Mucosa of stomach (tissue), 1 donor: ENCODE data around the gene USP22.

Experiments
- H3K27me3 ChIP-seq: one replicate; pipeline ENCODE4 v1.7.0; 2013; ENCODE audit warnings: mild to moderate bottlenecking, low read length; ENCODE audit not compliant: control insufficient read depth, insufficient read depth
- H3K36me3 ChIP-seq: one replicate; pipeline ENCODE4 v1.7.0; 2013; ENCODE audit warnings: low read length; ENCODE audit not compliant: control insufficient read depth, insufficient read depth
- H3K4me1 ChIP-seq: one replicate; pipeline ENCODE4 v1.7.0; 2013; ENCODE audit warnings: mild to moderate bottlenecking, low read length; ENCODE audit not compliant: control insufficient read depth, insufficient read depth
- H3K4me3 ChIP-seq: one replicate; pipeline ENCODE4 v1.7.0; 2013; ENCODE audit warnings: low read length
- H3K9ac ChIP-seq: one replicate; pipeline ENCODE4 v1.7.0; 2013; ENCODE audit warnings: mild to moderate bottlenecking, low read length, moderate library complexity
- H3K9me3 ChIP-seq: one replicate; pipeline ENCODE4 v1.7.0; 2013; ENCODE audit warnings: mild to moderate bottlenecking, low read length, moderate library complexity; ENCODE audit not compliant: control insufficient read depth
- donor health status: Pancreatic carcinoma.

The USP22 gene

GRCh38 chr17:20995164-20995872, 47.5 kb downstream of the USP22 start:
- Histone ChIP-seq H3K9ac (no peak overlapping the region), H3K27me3 (no peaks in the 10 kb centered on the region), H3K4me3 (no peak overlapping the region), H3K36me3 (no peaks in the 10 kb centered on the region), H3K9me3 (no peaks in the 10 kb centered on the region), H3K4me1 (peaks cover 22% of the 10 kb centered on the region)

DNA sequence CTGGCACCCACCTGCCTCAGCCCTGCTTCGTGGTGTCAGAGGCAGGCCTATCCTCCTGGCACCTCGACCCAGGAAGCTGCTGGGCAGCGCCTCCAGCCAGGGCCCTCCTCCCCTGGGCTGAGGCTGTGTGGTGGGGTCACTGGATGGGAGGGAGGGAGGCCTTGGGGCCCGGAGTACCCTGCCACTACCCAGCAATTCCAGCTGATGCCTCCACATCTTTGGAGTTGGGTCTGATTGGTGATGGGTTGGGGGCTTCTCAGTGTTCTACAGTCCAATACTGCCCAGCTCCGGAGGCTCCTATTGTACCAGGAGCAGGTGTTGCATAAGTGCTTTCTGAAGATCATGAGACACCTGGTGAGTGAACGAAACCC, 48.0 kb downstream of the USP22 start:
- Histone ChIP-seq H3K4me1 (peaks cover 22% of the 10 kb centered on the region), H3K9me3 (no peaks in the 10 kb centered on the region)

GRCh38 chr17:20993863-20994778, 48.7 kb downstream of the USP22 start:
- H3K4me1 ChIP-seq: peaks cover 22% of the 10 kb centered on the region
- no peaks in the 10 kb centered on the region for H3K9me3 ChIP-seq
- no peak overlapping the region for H3K4me3 ChIP-seq
- no peaks in the 10 kb centered on the region for H3K36me3 ChIP-seq
- no peaks in the 10 kb centered on the region for H3K27me3 ChIP-seq
- H3K9ac ChIP-seq: no peak overlapping the region

More for the DNA sequence above, 48.0 kb downstream of the USP22 start:
- H3K36me3 ChIP-seq: no peaks in the 10 kb centered on the region
- H3K27me3 ChIP-seq: no peaks in the 10 kb centered on the region
- no peak overlapping the region for H3K4me3 ChIP-seq
- H3K9ac ChIP-seq: no peak overlapping the region

DNA sequence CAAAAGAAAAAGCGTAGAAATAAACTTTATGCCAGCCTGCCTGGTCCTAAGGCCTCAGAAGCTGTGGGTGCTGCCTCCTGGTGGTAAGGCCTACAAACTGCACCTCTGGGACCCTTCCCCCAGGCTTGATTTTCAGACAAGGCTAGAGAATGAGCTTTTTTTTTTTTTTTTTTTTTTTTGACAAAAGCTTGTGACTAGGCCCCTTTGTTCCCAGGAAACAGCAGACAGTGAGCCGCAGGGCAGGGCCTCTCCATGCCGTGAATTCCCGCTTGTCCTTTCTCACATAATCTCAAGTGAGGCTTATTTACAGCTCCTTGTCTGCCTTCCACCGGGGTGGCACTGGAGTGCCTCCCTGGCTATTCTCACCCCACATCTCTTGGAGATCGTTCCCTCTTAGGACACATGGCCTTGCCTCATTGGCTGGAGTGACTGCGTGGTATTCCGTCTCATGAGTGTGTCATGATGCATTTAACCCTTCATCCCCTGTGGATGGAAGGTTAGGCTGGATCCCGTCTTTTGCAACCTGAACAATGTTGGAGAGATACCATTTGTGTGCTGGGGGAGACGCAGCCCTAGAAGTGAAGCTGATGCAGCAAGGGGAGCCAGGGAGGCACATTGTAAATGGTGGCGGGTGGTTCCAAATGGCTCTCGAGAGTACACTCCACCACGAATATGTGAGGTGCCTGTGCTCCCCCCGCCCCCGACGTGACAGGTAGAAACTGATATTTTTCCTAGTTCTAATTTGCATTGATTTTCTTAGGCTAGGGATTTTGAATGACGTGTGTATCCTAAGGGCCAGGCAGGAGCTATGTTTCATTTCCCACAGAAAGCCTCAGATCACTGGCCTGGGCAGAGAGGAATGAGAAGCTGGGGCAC, 49.6 kb downstream of the USP22 start:
- Histone ChIP-seq H3K27me3 (no peaks in the 10 kb centered on the region), H3K4me1 (peaks cover 22% of the 10 kb centered on the region), H3K9ac (no peak overlapping the region), H3K36me3 (no peaks in the 10 kb centered on the region), H3K4me3 (no peak overlapping the region), H3K9me3 (no peaks in the 10 kb centered on the region)

DNA sequence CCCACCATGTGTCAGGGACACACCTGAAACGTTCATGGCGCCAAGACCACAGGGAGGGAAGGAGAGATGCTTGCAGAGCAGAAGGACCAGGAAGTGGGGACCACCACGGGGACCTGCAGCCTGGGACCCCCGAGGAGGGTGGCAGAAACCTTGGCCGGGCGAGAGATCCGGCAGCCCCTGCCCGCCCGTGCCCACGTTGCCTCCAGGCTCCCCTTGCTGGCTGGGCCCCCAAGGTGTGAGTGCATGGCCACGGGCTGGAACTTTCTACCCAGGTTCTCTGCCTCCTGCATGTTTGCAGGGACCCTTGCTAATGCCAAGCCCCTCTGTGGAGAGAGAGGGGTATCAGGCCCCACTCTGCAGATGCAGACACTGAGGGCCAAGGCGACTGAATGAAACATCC, 50.4 kb downstream of the USP22 start:
- no peaks in the 10 kb centered on the region for H3K36me3 ChIP-seq
- no peak overlapping the region for H3K9ac ChIP-seq
- H3K4me3 ChIP-seq: no peak overlapping the region
- peaks cover 22% of the 10 kb centered on the region for H3K4me1 ChIP-seq
- H3K9me3 ChIP-seq: no peaks in the 10 kb centered on the region
- no peaks in the 10 kb centered on the region for H3K27me3 ChIP-seq

- no peak overlapping the region for H3K9ac ChIP-seq
- H3K4me1 ChIP-seq: peaks cover 22% of the 10 kb centered on the region
- H3K4me3 ChIP-seq: no peak overlapping the region
- H3K27me3 ChIP-seq: no peaks in the 10 kb centered on the region
- no peaks in the 10 kb centered on the region for H3K36me3 ChIP-seq
- H3K9me3 ChIP-seq: no peaks in the 10 kb centered on the region
Observed at GRCh38 chr17:20991276-20992037, 51.4 kb downstream of the USP22 start.

GRCh38 chr17:20989991-20990855, 52.6 kb downstream of the USP22 start:
- H3K27me3 ChIP-seq: no peaks in the 10 kb centered on the region
- H3K4me3 ChIP-seq: no peak overlapping the region
- no peak overlapping the region for H3K9ac ChIP-seq
- H3K4me1 ChIP-seq: peaks cover 22% of the 10 kb centered on the region
- H3K36me3 ChIP-seq: no peaks in the 10 kb centered on the region
- no peaks in the 10 kb centered on the region for H3K9me3 ChIP-seq

DNA sequence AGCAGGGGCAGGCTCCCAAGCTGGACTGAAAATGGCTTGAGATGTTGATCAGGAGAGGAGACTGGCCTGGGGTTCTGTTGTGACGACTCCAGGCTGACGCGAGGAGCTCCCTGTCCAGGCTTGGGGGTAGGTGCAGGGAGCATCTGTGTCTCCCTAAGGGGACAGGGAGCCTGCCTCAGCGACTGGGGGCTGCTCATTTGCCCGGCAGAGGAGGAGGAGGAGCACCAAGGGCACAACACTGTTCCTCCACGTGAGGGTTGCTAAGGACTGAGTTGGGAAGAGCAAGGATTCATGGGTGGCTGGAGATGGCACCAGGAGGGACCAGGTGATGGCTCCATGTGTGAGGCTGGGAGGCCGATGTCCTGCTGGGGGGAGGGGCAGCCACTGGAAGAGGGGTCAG, 53.3 kb downstream of the USP22 start:
- Histone ChIP-seq H3K9me3 (no peaks in the 10 kb centered on the region), H3K9ac (no peak overlapping the region), H3K27me3 (no peaks in the 10 kb centered on the region), H3K4me3 (no peak overlapping the region), H3K36me3 (no peaks in the 10 kb centered on the region), H3K4me1 (peaks cover 16% of the 10 kb centered on the region)

- H3K27me3 ChIP-seq: no peaks in the 10 kb centered on the region
- H3K36me3 ChIP-seq: no peaks in the 10 kb centered on the region
- H3K9me3 ChIP-seq: no peaks in the 10 kb centered on the region
- no peak overlapping the region for H3K9ac ChIP-seq
- peaks cover 10% of the 10 kb centered on the region for H3K4me1 ChIP-seq
- H3K4me3 ChIP-seq: no peak overlapping the region
Observed at GRCh38 chr17:20988896-20989295, 53.9 kb downstream of the USP22 start.

DNA sequence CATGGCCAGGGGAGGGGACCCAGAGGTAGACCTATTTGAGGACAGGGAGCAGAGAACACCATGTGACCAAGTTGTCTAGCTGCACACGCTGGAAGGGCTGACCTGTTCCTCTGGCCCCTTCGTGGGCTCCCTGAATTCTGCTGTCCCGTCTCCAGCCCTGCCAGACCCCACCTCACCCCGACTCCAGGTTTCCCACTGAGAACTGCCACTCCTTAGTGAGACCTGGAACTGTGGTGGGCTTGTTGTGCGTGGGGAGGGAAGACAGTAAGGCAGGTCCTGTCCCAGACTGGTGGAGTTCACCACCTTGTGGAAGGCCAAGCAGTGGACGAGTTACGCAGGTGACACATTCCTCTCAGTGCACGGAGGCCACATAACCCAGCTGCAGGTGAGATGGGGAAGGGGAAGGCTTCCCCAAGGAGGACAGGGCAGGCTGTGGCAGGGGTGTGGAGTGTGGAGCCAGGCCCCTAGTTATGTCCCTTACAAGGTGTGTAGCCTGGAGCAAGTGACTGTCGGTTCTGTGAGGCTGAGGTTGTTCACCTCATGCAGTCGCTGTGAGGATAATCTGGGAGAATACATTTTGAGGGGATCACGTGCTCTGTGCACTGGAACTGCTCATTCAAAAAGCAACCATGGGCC, 54.7 kb downstream of the USP22 start:
- no peak overlapping the region for H3K4me3 ChIP-seq
- no peaks in the 10 kb centered on the region for H3K27me3 ChIP-seq
- H3K9me3 ChIP-seq: no peaks in the 10 kb centered on the region
- no peak overlapping the region for H3K9ac ChIP-seq
- H3K4me1 ChIP-seq: peaks cover 2% of the 10 kb centered on the region
- H3K36me3 ChIP-seq: no peaks in the 10 kb centered on the region
